ENCODE results near the gene MAD2L1BP.

DNA sequence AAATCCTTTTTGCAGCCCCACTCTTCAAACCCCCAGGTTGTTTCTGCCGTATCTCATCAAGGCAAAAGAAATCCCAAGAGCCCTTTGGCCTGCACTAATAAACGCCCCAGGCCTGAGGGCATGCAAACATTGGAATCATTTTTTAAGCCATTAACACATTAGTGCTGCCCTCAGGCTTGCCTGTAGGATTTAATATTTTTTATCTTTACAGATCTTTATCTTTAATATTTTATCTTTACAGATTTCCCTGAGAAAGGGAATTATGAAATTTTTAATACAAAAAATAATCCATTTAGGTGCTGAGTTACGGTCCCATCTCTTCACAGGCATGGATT lies 21.3 kb upstream of the MAD2L1BP start:
- TF ChIP-seq, protein P1, sequence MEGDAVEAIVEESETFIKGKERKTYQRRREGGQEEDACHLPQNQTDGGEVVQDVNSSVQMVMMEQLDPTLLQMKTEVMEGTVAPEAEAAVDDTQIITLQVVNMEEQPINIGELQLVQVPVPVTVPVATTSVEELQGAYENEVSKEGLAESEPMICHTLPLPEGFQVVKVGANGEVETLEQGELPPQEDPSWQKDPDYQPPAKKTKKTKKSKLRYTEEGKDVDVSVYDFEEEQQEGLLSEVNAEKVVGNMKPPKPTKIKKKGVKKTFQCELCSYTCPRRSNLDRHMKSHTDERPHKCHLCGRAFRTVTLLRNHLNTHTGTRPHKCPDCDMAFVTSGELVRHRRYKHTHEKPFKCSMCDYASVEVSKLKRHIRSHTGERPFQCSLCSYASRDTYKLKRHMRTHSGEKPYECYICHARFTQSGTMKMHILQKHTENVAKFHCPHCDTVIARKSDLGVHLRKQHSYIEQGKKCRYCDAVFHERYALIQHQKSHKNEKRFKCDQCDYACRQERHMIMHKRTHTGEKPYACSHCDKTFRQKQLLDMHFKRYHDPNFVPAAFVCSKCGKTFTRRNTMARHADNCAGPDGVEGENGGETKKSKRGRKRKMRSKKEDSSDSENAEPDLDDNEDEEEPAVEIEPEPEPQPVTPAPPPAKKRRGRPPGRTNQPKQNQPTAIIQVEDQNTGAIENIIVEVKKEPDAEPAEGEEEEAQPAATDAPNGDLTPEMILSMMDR (IDR thresholded peaks at IDR 0.05; ENCODE audit: low read depth, low read length): no peak
- no peak for TF ChIP-seq POLR2A (IDR thresholded peaks at IDR 0.05; ENCODE audit: extremely low read depth, insufficient read length)

Data from NB4 (cell line).